GM18519 (cell line): ENCODE measurements around the gene TRERF1.
A peak's percentile ranks its signal among the peaks of the same experiment; 100 is the strongest.

Experiments used
- ATAC-seq: cut with Tn5 transposase; IDR thresholded peaks from one replicate; pipeline ENCODE4 v1.9.1; 2021; ENCODE audit warnings: mild to moderate bottlenecking, moderate library complexity; ENCODE audit not compliant: unreplicated experiment, low FRiP score

TRERF1 gene

DNA sequence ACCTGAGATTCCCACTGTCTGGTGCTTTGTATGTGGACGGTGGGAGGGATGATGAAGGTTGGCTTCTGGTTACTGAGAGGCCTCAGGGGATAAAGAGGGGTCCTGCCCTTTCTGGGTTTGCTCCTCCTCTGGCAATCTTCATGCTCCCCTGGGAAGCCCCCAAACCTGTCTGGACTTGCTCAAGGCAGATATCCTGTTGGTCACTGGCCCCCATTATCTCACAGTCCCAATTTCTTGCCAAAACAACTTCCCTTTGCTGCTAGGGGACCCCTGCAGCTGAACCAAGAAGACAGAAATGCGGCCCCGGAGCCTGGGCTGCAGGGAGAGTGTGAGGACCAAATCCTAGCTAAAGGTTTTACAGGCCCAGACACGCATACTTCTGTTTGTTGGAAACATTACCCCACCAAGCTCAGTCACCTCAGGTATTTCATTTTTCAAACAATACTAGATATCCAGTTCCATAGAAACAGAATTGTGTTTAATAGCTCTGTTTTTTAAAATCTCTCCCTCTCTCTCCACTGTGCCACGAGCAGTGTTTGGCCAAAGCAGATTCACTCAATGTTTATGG lies 170.7 kb downstream of the TRERF1 start:
- ATAC-seq: no peak

DNA sequence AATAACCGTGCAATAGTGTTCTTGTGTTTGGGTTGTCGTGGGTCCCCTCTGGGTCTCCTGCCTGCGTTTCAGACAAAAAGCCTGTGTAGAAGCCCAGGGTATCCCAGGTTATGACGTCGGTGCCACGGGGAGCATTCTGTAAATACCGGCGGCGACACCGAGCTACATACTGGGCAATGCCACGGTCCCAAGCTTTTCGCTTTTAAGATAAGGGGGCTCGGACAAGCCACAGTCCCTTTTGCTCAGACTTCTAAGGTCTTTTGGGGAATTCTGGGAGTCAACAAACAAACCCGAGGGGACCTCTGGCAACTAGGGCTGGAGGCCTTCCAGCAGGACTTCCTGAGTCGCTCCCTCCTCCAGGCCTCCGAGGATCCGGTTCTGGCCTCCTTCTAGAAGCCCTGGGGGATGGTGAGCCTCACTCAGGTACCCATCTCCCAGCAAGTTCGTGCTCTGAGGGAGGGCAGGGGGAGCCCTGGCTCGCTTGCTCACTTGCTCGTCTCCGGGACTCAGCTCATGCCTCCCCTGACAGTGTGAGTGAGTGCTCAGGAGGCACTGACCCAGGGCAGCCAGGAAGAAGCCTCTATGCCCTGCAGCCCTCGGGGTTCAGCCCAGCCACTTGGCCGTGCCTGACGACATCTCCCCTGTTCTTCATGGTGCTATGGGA lies 171.6 kb downstream of the TRERF1 start:
- ATAC-seq: no peak

DNA sequence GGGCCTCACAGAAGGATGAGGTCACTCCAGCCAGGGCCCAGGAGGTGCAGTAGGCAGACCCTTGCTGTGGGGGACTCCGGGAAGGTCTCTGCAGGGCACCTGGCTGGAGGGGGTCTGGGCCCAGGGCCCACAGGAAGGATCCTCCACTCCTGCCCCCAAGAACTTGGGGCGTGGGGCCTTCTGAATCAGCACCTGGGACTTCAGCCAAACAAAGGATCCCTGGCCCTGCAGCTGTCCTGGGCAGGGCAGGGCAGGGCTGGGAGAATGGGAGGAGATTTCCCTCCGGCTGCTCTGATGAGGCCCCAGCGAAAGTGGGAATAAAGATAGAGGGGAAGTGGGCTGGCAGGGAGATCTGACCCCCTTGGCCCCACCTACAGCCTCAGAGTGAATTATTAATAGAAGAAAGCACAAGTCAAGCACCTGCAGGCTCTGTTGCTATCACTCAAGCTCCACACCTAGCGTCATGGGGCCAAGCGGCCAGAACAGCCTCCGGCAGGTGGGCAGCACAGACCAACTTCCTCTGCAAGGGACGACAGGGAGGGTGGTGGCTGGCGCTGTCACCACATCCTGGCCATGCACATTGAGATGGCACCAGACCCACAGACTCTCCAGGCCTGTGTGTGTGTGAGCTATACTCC lies 172.5 kb downstream of the TRERF1 start:
- no peak for ATAC-seq

GRCh38 chr6:42278131-42278853 lies 173.4 kb downstream of the TRERF1 start:
- no peak for ATAC-seq

- no peak for ATAC-seq
These were observed 175.5 kb downstream of the TRERF1 start for GRCh38 chr6:42276034-42276890.

DNA sequence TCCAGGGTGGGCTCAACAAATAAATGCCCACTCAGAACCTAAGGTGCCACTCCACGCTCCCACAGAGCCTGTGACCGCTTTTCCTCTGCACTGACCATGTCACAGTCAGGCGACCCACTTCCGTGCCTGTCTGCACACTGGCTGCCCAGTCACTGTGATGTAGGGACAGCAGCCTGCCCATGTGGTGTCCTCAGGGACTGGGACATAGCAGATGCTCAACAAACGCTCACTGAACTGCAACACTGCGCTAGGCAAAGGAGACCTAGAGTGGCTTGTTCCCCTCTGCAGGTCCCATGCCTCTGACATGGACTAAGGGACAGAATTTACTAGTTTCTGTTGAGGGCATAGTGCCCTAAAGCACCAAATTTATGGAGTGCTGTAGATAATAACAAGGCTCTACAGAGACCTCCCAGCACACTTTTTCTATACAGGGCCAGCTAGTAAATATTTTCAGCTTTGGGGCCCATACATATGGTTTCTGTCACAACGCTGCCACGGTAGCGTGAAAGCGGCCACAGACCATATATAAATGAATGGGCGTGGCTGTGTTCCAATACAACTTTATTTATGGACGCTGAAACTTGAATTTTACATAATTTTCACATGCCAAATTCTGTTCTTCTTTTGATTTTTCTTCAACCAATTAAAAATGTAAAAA lies 176.2 kb downstream of the TRERF1 start:
- no peak for ATAC-seq

DNA sequence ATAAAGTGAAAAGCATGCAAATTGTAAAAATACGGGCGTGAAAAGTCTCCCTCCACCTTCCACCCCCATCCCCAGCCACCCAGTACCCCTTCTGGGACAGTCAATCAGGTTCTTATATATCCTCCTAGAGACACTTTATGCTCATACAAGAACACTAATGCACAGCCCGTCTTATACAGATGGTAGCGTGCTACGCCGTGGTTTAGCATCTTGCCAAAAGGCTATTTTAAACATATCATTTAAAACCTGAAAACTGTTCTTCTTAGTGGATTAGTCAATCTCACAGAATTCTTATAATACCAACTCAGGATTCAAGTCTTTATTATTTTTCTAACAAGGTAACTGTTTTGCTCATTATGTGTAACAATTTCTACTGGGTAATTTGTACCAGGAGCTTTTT lies 176.8 kb downstream of the TRERF1 start:
- ATAC-seq: no peak

GRCh38 chr6:42271834-42272805 lies 179.6 kb downstream of the TRERF1 start:
- no peak for ATAC-seq

GRCh38 chr6:42269974-42270510 lies 181.7 kb downstream of the TRERF1 start:
- ATAC-seq: peak; percentile 43

GRCh38 chr6:42269553-42269952 lies 182.2 kb downstream of the TRERF1 start:
- ATAC-seq: peak; percentile 78

- ATAC-seq: no peak
These were observed 182.9 kb downstream of the TRERF1 start for GRCh38 chr6:42268835-42269204.

- ATAC-seq: no peak
These were observed 183.5 kb downstream of the TRERF1 start for GRCh38 chr6:42268016-42268834.

- no peak for ATAC-seq
These were observed 185.2 kb downstream of the TRERF1 start for GRCh38 chr6:42266538-42266937.

DNA sequence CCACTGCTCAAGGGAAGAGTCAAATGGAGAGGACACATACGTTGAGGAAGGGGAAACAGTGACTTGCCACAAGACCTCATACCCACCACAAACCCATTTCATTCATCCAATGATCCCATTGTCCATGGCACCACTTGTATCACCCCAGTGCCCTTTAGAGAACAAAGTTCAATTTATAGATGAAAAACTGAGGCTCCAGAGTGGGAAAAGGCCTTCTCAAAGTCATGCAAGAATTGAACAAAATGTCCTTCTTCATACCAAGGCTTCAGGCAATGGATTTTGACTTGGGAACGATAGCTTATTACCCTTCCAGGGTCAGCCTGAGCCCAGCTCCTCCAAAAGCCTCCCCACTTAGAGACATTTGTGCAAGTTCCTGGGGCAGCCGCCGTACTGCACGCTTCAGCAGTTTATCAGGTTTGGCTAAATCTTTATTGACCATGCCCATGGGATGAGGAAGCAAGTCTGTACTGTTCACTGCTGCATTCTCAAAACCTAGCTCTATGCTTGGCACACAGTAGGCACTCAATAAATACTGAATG lies 186.8 kb downstream of the TRERF1 start:
- no peak for ATAC-seq

- no peak for ATAC-seq
These were observed 187.4 kb downstream of the TRERF1 start for GRCh38 chr6:42264162-42264851.

DNA sequence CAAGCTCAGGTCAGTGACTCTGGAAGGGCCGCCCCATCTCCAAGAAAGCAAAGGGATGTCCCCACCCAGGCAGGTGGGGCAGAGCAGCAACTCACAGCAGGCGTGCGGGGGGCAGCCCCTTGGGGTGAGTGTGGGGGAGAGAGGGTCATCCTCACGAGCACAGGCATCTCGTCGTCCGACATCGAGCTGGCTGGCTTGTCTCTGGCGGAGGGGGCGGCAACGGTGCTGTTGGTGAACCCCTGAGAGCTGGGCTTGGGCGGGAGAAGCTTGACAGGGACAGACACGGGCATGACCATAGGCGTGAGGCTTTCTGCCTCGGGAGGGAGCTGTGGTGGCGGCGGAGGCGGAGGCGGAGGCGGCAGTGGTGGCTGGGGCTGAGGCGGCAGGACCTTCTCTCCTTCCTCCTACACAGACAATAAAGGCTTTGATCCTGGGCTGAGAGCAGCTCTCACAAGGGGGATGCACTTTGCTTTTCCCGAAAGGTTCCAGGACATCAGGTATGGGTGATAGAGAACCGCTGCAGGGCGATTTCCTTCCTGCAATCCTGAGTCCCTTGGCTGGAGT lies 188.5 kb downstream of the TRERF1 start:
- ATAC-seq: no peak

DNA sequence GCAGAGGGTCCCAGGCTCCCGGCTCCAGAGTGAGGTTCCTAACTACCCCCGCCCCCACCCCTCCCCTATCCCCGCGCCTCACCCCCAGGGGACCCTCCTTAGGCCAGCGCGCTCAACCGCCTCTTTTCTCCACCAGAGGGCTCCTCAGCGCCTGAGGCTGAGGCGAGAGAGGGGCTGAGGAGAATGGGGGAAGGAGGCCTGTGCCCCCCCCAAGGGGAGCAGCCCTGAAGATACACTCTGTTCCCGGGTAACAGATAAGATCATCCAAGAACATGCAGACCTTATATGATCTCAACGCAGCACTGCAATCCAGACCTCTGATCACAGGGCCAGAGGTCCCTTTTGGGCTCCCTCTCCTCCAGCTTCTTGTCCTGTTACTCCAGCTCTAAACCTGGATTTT lies 190.8 kb downstream of the TRERF1 start:
- ATAC-seq: no peak
